AG08395 (cell line): ENCODE measurements around the gene SYCN.

ENCODE experiments used
- DNase-seq: peaks from one replicate; pipeline ENCODE4 v3.0.0; 2012; ENCODE audit warnings: mixed read lengths, low spot score

The SYCN gene

DNA sequence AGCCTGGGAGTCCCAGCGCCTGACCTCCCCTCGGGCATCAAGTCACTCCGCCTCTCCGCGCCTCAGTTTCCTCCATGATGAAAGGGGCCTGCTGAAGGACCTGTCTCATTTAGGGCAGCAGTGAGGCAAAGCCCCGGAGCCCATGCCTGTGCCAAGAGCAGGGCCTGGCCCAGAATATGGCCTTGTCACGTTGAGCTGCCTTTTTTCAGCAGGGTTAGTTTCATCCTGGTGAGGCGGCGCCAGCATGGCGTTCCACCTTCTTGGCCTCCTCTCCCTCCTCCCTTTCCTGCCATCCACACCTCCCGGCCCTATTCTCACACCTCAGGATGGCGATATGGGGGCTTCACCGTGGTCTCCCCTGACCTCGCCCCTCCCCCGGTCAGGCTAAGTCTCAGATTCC lies 48.3 kb downstream of the SYCN start:
- no peak for DNase-seq

DNA sequence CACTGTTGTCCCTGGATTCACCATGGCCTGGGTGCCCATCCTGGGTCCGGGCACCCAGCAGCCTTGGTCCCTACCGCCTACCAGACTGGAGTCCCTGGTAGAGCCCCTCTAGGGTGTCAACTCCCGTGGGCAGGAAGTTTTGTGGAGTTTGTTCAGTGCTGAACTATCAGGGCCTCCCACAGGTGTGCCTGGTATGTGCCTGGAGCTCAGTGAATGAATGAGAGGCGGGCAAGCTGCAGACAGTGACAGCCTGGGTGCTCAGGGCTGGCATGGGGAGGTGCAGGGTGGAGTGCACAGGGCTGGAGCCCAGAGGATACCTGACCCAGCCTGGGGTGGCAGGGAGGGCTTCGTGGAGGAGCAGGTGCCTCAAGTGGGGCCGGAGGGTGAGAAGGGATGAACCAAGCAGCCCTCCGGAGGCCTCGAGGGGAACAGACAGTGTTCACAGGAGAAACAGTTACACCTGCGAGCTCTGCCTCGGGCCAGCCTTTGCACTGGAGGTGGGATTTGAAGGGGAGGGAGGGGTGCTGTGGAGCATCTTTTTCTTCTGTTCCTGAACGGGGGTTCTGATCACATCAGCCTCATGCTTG lies 48.9 kb downstream of the SYCN start:
- DNase-seq: no peak

DNA sequence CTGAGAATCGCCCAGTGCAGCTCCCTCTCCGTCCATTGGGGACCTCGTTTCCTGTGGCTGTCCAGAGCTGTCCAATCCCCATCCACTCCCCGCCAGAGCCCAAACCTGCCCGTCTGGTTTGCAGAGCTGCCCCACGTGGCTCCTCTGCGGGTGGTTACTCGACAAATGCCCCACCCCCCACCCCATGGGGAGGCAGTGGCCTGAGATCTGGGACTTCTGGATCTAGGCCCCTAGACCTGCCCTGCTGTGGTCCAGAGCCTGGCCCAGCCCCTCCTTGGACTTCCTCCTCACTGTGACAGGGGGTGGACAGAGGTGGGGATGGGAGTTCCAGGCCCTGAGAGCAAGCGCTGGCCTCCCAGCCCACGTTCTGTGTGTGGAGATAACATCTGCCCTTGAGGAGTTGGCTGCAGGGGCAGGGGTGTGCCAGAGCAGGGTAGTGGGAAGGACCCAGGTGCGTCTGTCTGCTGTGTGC lies 49.4 kb downstream of the SYCN start:
- no peak for DNase-seq

DNA sequence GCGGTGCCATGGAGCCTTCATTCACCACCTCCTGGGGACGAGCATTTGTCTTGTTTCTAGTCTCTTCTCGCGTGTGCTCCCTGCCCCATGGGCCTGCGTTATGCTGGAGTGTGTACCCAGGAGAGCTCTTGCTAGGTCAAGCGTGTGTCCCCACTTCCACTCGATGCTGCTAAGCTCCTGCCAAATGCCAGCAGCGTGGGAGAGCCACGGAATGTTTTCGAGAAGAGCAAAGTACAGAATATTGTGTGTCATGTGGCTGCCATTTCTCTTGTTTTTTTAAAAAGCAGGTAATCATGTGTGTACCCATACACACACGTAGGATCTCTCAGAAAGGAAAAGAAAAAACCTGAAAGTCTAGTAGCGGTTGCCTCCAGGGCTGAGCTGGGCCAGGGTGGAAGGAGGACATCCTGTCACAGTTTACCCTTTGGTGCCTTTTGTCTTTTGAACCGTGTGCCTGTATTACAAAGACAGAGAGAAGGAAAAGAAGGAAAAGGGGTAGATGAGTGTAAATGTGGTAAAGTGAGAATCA lies 49.9 kb downstream of the SYCN start:
- DNase-seq: no peak
